ENCODE data around the gene ABI1.

DNA sequence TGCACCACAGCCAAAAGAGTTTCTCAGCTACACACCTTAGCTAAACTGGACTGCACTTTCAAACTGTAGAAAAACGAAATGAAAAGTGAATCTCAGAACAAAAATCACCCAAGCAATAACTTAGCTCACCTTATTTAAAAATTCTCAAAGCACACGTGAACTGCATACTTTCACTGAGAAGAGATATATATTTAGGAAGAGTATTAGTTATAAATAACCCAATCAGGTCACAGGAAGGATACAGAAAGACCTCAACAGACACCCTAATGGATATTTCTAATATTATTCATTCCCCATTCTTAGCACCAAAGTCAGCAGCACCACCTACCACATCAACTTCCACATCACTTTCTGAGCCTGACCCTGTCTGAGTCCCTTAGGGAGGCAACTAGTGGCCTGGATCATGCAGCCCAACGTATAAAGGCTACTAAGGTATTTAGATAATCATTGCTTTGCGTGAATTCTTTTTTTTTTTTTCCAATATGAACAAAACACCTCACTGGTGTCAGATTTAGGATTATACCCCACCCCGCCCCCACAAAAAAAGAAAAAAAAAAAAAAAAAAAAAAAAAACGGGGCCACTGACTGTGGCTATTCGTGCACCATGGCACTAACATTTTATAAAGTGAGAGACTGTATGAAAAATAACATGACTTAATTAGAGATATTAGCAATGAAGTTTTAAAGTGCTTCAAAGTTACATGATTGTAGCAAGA, 2.6 kb downstream of the ABI1 start:
- TF ChIP-seq ZNF768 (tag by site-specific recombination; IDR thresholded peaks at IDR 0.05) (no peak), ZNF777 (tag by site-specific recombination; IDR thresholded peaks at IDR 0.05; ENCODE audit: borderline replicate concordance) (no peak), GLIS2 (tag by site-specific recombination; IDR thresholded peaks at IDR 0.05) (no peak)
- TF ChIP-seq, protein P1, sequence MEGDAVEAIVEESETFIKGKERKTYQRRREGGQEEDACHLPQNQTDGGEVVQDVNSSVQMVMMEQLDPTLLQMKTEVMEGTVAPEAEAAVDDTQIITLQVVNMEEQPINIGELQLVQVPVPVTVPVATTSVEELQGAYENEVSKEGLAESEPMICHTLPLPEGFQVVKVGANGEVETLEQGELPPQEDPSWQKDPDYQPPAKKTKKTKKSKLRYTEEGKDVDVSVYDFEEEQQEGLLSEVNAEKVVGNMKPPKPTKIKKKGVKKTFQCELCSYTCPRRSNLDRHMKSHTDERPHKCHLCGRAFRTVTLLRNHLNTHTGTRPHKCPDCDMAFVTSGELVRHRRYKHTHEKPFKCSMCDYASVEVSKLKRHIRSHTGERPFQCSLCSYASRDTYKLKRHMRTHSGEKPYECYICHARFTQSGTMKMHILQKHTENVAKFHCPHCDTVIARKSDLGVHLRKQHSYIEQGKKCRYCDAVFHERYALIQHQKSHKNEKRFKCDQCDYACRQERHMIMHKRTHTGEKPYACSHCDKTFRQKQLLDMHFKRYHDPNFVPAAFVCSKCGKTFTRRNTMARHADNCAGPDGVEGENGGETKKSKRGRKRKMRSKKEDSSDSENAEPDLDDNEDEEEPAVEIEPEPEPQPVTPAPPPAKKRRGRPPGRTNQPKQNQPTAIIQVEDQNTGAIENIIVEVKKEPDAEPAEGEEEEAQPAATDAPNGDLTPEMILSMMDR (tag by site-specific recombination; IDR thresholded peaks at IDR 0.05), result no peak
- TF ChIP-seq, protein P2, sequence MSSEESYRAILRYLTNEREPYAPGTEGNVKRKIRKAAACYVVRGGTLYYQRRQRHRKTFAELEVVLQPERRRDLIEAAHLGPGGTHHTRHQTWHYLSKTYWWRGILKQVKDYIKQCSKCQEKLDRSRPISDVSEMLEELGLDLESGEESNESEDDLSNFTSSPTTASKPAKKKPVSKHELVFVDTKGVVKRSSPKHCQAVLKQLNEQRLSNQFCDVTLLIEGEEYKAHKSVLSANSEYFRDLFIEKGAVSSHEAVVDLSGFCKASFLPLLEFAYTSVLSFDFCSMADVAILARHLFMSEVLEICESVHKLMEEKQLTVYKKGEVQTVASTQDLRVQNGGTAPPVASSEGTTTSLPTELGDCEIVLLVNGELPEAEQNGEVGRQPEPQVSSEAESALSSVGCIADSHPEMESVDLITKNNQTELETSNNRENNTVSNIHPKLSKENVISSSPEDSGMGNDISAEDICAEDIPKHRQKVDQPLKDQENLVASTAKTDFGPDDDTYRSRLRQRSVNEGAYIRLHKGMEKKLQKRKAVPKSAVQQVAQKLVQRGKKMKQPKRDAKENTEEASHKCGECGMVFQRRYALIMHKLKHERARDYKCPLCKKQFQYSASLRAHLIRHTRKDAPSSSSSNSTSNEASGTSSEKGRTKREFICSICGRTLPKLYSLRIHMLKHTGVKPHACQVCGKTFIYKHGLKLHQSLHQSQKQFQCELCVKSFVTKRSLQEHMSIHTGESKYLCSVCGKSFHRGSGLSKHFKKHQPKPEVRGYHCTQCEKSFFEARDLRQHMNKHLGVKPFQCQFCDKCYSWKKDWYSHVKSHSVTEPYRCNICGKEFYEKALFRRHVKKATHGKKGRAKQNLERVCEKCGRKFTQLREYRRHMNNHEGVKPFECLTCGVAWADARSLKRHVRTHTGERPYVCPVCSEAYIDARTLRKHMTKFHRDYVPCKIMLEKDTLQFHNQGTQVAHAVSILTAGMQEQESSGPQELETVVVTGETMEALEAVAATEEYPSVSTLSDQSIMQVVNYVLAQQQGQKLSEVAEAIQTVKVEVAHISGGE (tag by site-specific recombination; conservative IDR thresholded peaks at IDR 0.05; ENCODE audit: low read depth), result no peak

Data from HEK293 (cell line).